ENCODE measurements around the gene SPATA13.

Gene SPATA13

GRCh38 chr13:24142453-24142852 lies 18.1 kb upstream of the SPATA13 start:
- DNase-seq: no peak

GRCh38 chr13:24142886-24143285 lies 17.6 kb upstream of the SPATA13 start:
- no peak for DNase-seq

GRCh38 chr13:24145240-24145639 lies 15.3 kb upstream of the SPATA13 start:
- no peak for DNase-seq

- DNase-seq: no peak
Observed at GRCh38 chr13:24145674-24146073, 14.8 kb upstream of the SPATA13 start.

GRCh38 chr13:24146961-24147569 lies 13.5 kb upstream of the SPATA13 start:
- DNase-seq: no peak

- no peak for DNase-seq
Observed at GRCh38 chr13:24147570-24147963, 13.0 kb upstream of the SPATA13 start.

- peak; percentile 97 for DNase-seq
Observed at GRCh38 chr13:24148414-24149235, 11.9 kb upstream of the SPATA13 start.

GRCh38 chr13:24149246-24150032 lies 11.1 kb upstream of the SPATA13 start:
- no peak for DNase-seq

GRCh38 chr13:24150572-24150971 lies 9.9 kb upstream of the SPATA13 start:
- no peak for DNase-seq

- no peak for DNase-seq
Observed at GRCh38 chr13:24151864-24152263, 8.7 kb upstream of the SPATA13 start.

GRCh38 chr13:24152292-24153214 lies 8.0 kb upstream of the SPATA13 start:
- DNase-seq: no peak

GRCh38 chr13:24153347-24153746 lies 7.2 kb upstream of the SPATA13 start:
- no peak for DNase-seq

GRCh38 chr13:24153979-24154701 lies 6.4 kb upstream of the SPATA13 start:
- no peak for DNase-seq

GRCh38 chr13:24159357-24159756 lies 1.2 kb upstream of the SPATA13 start:
- no peak for DNase-seq

- no peak for DNase-seq
Observed at GRCh38 chr13:24161010-24161775, 673 bp downstream of the SPATA13 start.

GRCh38 chr13:24161980-24162525 lies 1.5 kb downstream of the SPATA13 start:
- no peak for DNase-seq

- DNase-seq: no peak
Observed at GRCh38 chr13:24162604-24163003, 2.1 kb downstream of the SPATA13 start.

GRCh38 chr13:24165746-24166145 lies 5.2 kb downstream of the SPATA13 start:
- DNase-seq: peak; percentile 86

- no peak for DNase-seq
Observed at GRCh38 chr13:24166561-24166960, 6.0 kb downstream of the SPATA13 start.

GRCh38 chr13:24167666-24168391 lies 7.3 kb downstream of the SPATA13 start:
- no peak for DNase-seq
